ENCODE results near the gene RAB3A. TPM values are rescaled to one million over a fixed set of nuclear protein-coding genes. Genes with fewer than 3 reads are reported as not detected.

The RAB3A gene
- total and polyA plus RNA-seq, 9 of the 15 experiments (the other 6 are each of a cell fraction or from before 2014, with no cell fraction given), result 0.17 to 5.1 (median 0.90) TPM; not detected in 1

DNA sequence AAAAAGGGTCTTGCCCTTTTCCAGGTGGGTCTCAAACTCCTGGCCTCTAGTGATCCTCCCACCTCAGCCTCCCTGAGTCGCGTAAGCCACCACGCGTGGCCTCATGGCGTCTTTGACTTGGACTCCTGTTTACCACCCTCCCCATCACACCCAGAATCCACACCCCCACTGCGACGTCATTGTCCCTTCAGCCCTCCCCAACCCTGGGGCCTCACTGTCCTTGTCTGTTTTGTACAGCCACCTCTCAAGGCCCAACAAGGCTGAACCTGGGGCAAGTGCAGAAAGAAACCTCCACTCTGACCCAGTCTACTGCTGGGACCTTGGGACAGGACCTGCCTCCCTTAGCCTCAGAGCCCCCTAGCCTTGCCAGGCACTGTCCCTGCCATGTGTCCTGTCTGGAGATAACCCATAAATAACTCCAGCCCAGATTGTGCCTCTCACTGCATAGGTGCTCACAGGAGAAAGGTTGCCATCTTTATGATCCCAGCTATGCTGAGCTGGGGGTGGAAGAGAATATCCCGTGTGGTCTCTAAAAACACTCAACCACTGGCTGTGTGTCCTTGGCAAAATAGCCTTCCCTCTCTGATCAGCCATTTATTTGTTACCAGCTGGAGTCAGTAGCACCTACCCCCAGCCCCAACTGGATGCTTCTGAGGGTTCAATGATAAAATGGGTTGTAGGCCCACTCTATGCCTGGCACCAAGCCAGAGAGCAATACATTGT, 32.1 kb downstream of the RAB3A start (continued):
- TF ChIP-seq TRIM28 (IDR thresholded peaks at IDR 0.05) (no peak), ELF2 (CRISPR knock-in tag; IDR thresholded peaks at IDR 0.05) (no peak), SIRT6 (IDR thresholded peaks at IDR 0.05; ENCODE audit: low read depth, low read length) (no peak), HDAC2 (IDR thresholded peaks at IDR 0.05) (peak; percentile 58), MAZ (CRISPR knock-in tag; conservative IDR thresholded peaks at IDR 0.05 in 1 of 2, IDR thresholded peaks at IDR 0.05 in 1 of 2) (no peak), L3MBTL2 (IDR thresholded peaks at IDR 0.05) (no peak), ESRRA (IDR thresholded peaks at IDR 0.05; ENCODE audit: borderline replicate concordance, low read depth) (no peak)
- TF ChIP-seq, protein P1, sequence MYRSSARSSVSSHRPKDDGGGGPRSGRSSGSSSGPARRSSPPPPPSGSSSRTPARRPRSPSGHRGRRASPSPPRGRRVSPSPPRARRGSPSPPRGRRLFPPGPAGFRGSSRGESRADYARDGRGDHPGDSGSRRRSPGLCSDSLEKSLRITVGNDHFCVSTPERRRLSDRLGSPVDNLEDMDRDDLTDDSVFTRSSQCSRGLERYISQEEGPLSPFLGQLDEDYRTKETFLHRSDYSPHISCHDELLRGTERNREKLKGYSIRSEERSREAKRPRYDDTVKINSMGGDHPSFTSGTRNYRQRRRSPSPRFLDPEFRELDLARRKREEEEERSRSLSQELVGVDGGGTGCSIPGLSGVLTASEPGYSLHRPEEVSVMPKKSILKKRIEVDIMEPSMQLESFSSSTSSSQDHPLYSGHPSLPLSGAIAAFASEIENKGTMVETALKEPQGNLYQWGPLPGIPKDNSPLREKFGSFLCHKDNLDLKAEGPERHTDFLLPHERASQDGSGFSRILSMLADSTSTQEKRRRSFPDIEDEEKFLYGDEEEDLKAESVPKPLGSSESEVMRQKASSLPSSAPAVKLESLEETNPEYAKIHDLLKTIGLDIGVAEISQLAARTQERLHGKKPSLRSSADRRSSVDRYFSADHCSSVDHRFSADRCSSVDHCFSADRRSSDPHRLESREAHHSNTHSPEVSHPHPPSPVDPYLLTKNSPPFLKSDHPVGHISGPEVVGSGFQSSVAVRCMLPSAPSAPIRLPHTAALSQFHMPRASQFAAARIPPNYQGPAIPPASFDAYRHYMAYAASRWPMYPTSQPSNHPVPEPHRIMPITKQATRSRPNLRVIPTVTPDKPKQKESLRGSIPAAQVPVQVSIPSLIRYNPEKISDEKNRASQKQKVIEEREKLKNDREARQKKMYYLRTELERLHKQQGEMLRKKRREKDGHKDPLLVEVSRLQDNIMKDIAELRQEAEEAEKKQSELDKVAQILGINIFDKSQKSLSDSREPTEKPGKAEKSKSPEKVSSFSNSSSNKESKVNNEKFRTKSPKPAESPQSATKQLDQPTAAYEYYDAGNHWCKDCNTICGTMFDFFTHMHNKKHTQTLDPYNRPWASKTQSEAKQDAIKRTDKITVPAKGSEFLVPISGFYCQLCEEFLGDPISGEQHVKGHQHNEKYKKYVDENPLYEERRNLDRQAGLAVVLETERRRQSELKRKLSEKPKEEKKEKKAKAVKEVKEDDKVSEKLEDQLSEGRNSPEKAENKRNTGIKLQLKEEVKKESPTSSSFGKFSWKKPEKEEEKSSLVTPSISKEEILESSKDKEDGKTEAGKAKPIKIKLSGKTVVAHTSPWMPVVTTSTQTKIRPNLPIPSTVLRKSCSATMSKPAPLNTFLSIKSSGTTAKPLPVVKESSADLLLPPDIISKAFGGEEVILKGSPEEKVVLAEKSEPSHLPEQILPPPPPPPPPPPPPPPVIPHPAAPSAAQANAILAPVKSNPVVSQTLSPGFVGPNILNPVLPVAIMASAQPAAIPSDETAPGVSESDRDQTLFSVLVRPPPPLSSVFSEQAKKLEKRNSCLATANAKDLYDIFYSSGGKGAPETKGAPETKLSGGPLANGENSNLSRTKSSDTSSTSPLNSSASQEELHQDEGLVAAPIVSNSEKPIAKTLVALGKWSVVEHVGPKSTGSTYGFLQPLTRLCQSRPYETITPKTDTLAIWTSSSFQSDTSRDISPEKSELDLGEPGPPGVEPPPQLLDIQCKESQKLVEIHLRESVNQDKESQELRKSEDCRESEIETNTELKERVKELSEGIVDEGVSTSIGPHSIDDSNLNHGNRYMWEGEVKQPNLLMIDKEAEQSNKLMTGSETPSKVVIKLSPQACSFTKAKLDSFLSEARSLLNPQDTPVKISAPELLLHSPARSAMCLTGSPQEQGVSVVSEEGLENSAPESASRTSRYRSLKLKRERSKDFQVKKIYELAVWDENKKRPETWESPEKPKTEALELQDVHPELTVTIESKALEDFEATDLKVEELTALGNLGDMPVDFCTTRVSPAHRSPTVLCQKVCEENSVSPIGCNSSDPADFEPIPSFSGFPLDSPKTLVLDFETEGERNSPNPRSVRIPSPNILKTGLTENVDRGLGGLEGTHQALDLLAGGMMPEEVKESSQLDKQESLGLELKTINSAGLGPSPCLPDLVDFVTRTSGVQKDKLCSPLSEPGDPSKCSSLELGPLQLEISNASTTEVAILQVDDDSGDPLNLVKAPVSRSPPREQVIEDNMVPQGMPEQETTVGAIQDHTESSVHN (IDR thresholded peaks at IDR 0.05; ENCODE audit: borderline replicate concordance in 1 of 2, low read depth in 1 of 2), result no peak
- TF ChIP-seq, protein P2, sequence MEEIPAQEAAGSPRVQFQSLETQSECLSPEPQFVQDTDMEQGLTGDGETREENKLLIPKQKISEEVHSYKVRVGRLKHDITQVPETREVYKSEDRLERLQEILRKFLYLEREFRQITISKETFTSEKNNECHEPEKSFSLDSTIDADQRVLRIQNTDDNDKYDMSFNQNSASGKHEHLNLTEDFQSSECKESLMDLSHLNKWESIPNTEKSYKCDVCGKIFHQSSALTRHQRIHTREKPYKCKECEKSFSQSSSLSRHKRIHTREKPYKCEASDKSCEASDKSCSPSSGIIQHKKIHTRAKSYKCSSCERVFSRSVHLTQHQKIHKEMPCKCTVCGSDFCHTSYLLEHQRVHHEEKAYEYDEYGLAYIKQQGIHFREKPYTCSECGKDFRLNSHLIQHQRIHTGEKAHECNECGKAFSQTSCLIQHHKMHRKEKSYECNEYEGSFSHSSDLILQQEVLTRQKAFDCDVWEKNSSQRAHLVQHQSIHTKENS (CRISPR knock-in tag; IDR thresholded peaks at IDR 0.05), result no peak
- TF ChIP-seq, protein P3, sequence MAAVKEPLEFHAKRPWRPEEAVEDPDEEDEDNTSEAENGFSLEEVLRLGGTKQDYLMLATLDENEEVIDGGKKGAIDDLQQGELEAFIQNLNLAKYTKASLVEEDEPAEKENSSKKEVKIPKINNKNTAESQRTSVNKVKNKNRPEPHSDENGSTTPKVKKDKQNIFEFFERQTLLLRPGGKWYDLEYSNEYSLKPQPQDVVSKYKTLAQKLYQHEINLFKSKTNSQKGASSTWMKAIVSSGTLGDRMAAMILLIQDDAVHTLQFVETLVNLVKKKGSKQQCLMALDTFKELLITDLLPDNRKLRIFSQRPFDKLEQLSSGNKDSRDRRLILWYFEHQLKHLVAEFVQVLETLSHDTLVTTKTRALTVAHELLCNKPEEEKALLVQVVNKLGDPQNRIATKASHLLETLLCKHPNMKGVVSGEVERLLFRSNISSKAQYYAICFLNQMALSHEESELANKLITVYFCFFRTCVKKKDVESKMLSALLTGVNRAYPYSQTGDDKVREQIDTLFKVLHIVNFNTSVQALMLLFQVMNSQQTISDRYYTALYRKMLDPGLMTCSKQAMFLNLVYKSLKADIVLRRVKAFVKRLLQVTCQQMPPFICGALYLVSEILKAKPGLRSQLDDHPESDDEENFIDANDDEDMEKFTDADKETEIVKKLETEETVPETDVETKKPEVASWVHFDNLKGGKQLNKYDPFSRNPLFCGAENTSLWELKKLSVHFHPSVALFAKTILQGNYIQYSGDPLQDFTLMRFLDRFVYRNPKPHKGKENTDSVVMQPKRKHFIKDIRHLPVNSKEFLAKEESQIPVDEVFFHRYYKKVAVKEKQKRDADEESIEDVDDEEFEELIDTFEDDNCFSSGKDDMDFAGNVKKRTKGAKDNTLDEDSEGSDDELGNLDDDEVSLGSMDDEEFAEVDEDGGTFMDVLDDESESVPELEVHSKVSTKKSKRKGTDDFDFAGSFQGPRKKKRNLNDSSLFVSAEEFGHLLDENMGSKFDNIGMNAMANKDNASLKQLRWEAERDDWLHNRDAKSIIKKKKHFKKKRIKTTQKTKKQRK (IDR thresholded peaks at IDR 0.05; ENCODE audit: borderline replicate concordance, low read depth, low read length), result no peak
- TF ChIP-seq, protein P4, sequence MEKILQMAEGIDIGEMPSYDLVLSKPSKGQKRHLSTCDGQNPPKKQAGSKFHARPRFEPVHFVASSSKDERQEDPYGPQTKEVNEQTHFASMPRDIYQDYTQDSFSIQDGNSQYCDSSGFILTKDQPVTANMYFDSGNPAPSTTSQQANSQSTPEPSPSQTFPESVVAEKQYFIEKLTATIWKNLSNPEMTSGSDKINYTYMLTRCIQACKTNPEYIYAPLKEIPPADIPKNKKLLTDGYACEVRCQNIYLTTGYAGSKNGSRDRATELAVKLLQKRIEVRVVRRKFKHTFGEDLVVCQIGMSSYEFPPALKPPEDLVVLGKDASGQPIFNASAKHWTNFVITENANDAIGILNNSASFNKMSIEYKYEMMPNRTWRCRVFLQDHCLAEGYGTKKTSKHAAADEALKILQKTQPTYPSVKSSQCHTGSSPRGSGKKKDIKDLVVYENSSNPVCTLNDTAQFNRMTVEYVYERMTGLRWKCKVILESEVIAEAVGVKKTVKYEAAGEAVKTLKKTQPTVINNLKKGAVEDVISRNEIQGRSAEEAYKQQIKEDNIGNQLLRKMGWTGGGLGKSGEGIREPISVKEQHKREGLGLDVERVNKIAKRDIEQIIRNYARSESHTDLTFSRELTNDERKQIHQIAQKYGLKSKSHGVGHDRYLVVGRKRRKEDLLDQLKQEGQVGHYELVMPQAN (IDR thresholded peaks at IDR 0.05; ENCODE audit: borderline replicate concordance), result no peak
